Suppressor macrophage treated with lipopolysaccharide for 4 hours (primary cell): ENCODE results near the gene FAM228B.
A peak's percentile ranks its signal among the peaks of the same experiment; 100 is the strongest.
"Not testable (repeated sequence)": the region's sequence is repeated elsewhere in the genome, so short reads cannot be mapped to it uniquely, and the experiment has no call there.

Source experiments
- DNase-seq: peaks from one replicate; pipeline ENCODE4 v3.0.0-alpha.2; 2020

Gene FAM228B

DNA sequence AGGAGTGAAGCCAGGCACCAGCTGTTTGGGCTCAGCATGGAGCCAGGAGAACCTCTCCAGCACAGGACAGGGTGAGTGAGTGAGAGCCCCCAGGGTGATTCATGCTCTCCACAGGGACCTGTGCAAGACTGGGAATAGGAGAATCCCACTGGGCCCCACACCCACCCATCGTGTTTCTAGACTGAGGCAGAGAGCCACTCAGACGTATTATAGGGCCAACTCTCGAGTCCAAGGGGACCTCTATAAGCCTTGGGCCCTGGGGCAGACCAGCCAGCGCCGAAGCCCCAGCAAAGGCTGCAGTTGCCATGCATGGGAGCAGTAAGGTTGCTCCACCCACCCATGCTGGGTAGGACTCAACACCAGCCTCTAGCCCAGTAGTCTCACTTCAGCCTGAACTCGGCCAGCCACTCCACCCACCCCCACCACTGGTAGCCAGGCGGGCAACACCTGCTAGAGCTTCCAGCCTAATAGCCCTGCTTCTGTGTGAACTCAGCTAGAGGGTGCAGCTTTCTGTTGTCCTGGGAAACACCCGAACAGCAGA lies 19.1 kb upstream of the FAM228B start:
- DNase-seq, result no peak

DNA sequence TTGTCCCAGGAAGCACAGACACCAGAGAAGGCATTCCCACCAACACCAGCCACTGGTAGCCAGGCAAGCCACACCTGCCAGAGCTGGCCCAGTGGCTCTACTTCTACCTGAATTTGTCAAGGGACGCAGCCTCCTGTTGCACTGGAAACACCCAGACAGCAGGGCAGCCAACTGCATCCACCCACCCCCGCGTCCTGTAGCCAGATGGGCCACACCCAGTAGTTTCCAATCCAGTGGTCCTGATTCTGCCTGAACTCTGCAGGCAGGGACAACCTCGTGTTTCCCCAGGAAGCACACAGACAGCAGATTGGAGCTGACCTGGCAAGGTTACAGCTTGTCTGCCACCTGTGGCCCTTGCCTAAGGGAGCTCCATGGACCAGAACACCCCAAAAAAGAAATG lies 18.4 kb upstream of the FAM228B start:
- DNase-seq, result no peak

DNA sequence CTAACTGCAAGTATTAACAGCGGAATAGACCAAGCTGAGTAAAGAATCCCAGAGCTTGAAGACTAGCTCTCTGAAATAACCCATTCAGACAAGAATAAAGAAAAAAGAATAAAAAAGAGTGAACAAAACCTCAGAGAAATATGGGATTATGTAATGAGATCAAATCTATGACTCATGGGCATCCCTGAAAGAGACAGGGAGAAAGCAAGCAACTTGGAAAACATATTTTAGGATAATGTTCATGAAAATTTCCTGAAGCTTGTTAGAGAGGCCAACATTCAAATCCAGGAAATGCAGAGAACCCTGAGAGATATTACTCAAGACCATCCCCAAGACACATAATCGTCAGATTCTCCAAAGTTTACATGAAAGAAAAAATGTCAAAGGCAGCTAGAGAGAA lies 17.5 kb upstream of the FAM228B start:
- DNase-seq, result no peak

DNA sequence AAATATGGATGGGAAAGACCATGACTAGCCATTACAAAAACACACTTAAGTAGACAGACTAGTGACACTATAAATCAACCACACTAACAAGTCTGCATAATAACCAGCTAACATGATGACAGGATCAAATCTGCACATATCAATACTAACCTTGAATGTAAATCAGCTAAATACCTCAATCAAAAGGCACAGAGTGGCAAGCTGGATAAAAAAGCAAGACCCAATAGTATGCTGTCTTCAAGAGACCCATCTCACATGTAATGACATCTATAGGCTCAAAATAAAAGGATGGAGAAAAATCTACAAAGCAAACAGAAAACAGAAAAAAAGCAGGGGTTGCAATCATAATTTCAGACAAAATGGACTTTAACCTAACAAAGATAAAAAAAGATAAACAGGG lies 16.5 kb upstream of the FAM228B start:
- no peak for DNase-seq

DNA sequence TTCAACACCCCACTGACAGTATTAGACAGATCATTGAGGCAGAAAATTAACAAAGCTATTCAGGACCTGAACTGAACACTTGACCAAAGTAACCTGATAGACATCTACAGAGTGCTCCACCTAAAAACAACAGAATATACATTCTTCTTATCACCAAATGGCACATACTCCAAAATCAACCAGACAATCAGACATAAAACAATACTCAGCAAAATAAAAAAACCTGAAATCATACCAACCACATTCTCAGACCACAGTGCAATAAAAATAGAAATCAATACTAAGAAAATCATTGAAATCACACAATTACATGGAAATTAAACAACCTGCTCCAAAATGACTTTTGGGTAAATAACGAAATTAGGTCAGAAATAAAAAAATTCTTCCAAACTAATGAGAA lies 15.9 kb upstream of the FAM228B start:
- DNase-seq, result no peak

DNA sequence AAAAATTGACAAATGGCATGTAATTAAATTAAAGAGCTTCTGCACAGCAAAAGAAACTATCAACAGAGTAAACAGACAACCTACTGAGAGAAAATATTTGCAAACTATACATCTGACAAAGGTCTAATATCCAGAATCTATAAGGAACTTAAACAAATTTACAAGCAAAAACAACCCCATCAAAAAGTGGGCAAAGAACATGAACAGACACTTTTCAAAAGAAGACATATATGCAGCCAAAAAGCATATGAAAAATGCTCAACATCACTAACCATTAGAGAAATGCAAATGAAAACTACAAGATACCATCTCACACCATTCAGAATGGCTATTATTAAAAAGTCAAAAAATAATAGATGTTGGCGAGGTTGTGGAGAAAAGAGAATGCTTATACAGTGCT lies 13.8 kb upstream of the FAM228B start:
- DNase-seq, result not testable (repeated sequence)

DNA sequence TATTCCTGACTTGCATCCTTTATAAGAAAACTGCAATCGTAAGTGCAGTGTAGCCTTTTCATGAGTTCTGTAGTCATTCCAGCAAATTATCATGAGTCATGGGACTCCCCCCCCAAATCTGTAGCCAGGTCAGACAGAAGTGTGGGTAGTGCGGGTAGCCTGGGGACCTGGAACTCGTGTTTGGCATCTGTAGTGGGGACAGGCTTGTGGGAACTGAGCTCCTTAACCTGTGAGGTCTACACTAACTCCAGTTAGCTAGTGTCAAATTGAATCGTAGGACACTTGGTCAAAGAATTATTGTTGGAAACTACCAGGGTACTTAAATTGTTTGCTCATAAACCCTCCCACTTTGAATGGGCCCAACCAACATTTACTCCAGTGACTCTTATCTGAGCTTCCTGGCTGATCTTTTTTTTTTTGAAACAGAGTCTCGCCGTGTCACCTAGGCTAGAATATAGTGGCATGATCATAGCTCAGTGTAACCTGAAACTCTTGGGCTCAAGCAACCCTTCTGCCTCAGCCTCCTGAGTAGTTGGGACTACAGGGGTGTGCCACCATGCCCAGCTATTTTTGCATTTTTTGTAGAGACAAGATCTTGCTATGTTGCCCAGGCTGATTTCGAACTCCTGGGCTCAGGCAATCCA lies 12.5 kb upstream of the FAM228B start:
- no peak for DNase-seq

DNA sequence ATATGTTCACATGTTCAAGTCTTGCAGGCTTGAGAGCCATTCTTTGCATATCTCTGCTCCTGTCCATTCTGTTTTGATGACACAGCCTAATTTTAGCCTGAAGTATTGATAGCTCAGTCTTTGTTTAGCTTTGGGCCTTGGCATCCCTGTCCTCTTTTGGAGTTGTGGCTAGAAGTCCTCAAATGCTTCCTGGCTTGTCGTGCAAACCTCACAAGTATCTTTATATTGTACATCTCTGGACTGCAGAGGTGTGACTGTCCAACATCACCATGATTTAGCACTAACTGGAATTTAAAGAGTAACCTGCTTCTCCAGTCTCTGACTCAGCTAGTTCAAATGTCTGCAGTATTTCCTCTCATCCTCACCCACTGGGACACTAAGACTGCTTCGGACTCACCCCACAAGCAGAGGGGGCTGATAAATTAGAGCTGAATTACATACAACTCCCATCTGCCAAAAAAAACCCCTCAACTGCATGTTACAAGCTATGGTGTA lies 11.8 kb upstream of the FAM228B start:
- no peak for DNase-seq

DNA sequence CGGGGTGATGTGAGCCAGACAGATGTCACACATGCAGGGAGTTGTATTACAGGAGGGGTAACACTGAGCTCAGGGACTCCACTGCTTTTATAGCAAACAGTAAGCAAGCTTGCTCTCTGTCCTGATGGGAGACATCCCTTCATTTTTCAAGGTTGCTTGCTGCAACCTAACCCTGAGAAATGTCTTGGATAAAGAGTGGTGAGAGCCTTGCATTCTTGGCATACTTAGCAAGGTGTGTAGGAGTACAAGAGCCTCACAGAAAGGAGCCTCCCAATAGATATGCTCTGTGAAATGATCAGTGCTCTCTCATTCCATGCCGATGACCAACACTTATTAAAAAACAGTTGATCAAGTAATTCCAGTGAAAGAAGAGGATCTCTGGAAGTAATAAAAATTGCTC lies 8.2 kb upstream of the FAM228B start:
- DNase-seq, result no peak

DNA sequence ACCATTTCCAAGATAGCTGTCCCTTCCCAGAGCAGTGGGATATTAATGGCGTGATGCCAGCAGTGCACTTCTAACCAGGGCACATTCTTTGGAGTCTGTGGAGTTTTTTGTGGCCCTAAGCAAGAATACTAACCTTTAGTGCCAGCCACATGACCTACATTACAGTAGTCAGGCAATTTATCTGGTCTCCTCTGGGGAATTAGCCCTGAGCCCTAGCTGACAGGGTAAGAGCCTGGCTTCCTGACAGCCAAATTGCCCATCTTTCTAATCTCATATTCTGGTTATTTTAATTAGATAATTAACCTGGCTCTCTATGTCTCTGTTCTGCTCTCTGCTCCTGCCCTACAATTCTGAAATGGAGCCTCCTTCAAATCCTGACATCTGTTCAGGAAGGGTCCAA lies 5.4 kb upstream of the FAM228B start:
- no peak for DNase-seq

DNA sequence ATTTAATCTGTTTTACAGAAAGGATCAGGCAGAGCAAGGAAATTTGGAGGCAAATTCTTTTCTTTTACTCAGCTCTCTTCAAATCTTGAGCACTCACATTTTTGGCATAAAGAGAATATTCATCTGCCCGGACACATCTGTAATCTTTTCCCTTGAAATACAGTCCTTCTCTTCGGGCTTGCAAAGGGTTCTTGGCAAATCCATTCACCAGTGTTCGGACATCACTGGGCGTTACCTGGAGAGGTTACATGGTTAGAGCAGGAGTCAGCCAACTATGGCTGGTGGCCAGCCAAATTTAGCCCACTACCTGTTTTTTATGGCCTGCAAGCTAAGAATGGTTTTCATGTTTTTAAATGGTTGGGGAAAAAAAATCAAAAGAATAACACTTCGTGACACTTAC lies 2.2 kb upstream of the FAM228B start:
- DNase-seq, result no peak

DNA sequence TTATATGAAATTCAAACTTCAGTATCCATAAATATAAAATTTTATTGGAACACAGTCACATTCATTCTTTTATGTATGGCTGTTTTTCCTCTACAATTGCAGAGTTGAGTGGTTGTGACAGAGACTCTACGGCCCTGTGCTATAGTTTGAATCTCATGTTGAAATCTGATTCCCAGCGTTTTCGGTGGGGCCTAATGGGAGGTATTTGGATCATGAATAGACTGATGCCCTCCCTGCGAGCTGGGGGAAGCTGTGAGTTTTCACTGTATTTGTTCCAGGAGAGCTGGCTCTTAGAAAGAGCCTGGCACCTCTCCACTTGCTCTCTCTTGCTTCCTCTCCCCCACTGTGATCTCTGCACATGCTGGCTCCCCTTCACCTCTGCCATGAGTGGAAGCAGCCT lies 1.8 kb upstream of the FAM228B start:
- DNase-seq, result no peak

DNA sequence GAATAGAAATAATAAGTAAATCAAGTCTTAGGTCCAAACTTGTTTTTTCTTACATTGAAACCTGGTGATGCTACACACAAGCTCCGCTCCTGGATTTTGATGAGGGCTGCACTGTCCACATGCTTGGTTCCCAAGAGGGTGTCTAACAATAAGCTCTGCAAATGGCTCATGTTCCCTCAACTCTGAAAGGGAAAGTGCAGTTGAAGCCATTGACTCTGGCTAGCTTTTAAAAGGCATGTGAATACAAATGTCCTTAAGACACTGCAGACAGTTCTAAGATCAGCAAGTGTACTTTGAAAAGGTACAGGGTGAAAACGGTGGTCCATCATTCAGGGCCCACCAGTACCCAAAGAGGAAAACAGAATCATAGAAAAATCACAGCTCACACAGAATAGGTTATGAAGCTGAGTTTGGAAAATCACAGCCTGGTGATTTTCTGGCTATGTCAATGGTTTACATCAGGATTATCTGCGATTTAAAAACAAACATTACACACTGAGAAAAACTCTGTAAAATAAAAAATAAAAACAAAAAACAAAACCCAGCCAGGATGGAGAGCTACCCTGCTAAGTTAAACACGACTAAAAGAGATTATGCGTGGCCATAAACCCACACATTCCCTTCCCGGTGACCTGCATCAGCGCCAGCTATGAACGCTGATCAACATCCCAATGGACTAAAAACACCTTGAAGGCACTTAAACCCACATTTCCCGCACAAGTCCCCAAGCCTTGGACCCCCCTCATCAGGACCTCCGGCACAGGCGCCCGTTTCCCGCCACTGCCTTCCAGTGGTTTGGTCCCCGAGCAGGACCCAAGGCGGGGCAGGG lies 689 bp upstream of the FAM228B start:
- DNase-seq, result peak; percentile 6

DNA sequence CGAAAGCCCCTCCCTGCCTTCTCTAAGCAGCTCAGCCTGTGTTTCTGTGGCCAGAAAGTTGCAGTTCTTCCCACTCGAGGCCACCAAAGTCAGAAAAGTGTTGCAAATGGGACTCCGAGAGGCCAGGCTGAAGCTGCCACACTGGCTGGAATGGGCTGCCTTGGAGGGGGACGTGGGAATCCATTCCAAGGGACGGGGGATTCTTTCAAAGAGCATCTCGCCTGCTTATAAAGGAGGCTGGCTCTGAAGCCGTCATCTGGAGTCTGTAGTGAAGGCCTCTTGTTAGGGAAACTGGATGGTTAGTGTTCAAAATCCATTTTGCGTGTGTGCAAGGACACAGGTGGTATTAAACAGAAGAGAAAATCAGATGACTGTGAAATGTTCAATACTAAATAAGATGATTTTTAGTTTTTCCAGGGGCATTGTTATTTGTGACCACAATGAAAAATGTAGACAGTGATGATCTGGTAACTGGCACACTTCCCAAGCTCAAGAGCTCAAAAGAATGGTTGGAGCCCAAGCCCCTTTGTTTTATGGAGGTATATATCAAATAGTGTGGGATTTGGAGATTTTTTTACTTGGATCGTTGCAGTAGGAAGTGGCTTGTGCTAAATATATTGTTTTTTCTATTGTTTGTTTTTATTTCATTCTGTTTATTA lies 782 bp downstream of the FAM228B start:
- no peak for DNase-seq

DNA sequence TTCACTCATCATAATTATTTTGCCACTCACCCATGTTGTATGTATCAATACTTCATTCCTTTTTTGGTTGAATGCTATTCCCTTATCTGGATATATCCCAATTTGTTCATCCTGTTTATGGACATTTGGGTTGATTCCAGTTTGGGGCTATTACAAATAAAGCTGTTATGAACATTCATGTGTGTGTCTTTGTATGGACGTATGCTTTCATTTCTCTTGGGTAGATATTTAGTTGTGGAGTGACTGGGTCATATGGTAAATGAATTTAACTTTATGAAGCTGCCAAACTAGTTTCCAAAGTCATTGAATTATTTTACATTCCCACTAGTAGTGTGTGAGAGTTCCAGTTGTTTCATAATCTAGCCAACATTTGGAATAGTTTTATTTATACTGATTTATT lies 2.7 kb downstream of the FAM228B start:
- DNase-seq, result no peak

DNA sequence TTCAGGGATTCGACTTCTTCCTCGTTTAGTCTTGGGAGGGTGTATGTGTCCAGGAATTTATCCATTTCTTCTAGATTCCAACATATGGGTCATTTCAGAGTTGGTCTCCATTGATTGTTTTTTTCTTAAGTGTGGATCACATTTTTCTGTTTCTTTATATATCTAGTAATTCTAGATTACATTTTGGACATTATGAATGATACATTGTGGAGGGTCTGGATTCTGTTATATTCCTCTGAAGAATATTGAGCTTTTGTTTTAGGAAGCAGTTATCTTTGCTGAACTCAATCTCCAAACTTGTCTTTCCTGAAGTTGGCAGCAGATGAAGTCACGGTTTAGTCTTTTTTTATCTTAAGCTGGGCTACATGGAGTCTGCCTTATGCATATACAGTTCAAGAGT lies 9.3 kb downstream of the FAM228B start:
- no peak for DNase-seq

DNA sequence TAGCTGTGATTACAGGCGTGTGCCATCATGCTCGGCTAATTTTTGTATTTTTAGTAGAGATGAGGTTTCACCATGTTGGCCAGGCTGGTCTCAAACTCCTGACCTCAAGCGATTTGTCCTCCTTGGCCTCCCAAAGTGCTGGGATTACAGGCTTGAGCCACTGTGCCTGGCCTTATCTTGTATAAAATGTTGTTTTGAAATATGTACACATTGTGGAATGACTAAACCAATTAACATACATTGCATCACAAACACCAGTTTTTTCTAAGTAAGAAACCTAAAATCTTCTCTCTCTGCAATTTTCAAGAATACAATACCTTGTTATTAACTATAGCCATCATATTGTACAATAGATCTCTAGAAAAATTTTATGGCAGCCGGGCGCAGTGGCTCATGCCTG lies 17.0 kb downstream of the FAM228B start:
- not testable (repeated sequence) for DNase-seq

DNA sequence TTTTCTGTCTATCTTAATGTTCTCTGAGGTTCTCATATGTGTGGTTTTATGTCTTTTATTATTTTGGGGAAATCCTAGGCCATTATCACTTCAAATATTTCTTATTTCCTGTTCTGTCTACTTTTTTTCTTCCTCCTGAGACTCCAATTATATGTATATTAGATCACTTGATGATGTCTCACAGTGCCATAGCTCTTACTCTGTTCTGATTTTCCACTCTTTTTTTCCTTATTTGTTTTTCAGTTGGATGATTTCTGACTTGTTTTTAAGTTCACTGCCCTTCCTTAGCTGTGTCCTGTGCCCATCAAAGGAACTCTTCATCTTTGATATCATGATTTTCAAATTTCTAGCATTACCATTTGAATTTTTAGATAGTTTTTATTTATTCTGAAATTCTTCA lies 24.1 kb downstream of the FAM228B start:
- no peak for DNase-seq

DNA sequence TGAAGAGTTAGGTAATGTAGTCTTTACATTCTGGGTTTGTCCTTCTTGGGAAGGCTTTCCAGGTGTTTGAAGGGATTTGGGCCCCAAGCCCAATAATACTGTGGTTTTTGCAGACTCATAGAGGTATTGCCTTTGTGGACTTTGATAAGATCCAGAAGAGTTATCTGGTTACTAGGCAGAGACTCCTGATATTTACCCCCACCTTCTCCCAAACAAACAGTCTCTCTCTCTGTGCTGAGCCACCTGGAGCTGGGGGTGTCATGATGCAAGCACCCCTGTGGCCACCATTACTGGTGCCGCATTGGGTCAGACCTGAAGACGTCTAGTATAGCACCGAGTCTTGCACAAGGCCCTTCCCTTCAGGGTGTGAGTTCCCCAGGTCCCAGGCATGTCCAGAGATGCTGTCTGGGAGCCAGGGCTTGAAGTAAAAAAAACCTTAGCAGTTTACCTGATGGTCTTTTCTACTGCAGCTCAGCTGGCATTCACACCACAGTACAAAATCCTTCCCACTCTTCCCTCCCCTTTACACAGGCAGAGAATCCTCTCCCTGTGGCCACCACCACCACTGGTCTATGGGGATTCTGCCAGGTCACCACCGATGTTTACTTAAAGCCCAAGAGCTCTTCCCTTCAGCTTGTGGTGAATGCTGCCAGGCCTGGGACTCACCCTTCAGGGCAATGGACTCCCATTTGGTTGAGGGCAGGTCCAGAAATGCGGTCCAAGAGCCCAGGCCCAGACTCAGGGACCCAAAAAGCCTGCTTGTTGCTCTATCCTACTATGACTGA lies 29.3 kb downstream of the FAM228B start:
- DNase-seq, result no peak

DNA sequence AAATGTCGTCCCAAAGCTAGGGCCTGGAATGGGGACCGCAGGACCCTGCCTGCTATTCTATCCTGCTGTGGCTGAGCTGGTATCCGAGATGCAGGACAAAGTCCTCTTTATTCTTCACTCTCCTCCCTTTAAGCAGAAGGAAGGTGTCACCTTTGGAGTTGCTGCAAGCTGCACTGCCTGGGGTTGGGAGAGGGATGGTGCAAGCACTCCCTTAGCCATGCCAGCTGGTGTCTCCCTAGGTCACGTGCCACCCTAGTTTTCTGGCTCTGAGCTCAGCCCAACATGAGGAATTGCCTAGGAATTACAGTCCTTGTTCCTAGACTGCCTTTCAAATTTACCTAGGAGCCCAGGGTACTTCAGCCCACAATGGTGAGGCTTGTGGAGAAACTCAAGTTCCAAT lies 30.2 kb downstream of the FAM228B start:
- no peak for DNase-seq

DNA sequence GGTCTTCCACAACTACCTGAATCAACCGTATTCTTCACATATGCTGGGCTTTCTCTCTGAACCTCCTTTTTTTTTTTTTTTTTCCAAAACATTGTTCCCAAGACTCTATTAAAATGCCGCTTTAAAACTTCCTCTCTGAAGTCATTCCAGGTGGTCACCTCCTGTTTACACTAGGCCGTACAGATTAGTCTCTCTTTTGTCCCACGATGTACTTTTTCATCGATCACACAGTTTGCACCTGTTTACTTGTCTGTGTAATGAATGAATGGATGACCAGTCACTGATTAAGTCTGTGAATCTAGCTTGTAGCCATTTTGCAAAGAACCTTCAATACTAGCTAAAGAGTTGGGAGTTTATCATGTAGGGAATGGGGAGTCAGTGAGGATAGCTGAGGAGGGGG lies 34.9 kb downstream of the FAM228B start:
- no peak for DNase-seq

DNA sequence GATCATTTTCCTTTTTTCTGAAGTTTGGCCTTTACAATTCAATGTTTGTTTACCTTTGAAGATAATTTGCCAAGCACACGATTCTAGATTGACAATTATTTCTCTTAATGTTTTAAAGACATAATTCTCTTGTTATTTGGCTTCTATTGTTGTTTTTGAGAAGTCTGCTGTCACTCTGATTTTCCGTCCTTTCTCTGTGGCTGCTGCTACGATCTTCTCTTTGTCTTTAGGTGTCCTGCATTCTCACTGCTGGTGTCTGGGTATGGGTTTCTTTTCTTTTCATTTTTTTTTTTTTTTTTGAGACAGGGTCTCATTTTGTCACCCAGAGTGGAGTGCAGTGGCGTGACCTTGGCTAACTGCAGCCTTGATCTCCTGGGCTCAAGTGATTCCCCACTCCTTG lies 36.4 kb downstream of the FAM228B start:
- DNase-seq, result no peak

DNA sequence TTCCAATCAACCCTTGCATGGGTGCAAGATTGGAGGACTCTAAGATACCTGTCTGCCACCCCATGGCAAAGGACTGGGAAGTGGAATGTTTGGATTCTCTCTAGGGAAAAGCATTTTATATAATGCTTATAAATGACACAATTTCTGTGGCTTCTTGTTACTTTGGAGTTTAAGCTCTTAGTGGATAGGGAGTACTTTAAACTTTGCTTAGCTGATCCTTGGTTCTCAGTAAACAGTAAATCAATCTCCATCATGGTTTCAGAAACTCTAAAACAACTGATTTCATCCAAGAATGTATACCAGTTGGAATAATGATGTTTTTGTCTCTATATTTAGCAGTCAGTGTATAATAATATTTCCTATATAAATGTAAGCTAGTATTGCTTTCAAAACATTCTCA lies 37.5 kb downstream of the FAM228B start:
- no peak for DNase-seq
